Measurements from ENCODE around the gene GPR82.

- TF ChIP-seq, protein P1, sequence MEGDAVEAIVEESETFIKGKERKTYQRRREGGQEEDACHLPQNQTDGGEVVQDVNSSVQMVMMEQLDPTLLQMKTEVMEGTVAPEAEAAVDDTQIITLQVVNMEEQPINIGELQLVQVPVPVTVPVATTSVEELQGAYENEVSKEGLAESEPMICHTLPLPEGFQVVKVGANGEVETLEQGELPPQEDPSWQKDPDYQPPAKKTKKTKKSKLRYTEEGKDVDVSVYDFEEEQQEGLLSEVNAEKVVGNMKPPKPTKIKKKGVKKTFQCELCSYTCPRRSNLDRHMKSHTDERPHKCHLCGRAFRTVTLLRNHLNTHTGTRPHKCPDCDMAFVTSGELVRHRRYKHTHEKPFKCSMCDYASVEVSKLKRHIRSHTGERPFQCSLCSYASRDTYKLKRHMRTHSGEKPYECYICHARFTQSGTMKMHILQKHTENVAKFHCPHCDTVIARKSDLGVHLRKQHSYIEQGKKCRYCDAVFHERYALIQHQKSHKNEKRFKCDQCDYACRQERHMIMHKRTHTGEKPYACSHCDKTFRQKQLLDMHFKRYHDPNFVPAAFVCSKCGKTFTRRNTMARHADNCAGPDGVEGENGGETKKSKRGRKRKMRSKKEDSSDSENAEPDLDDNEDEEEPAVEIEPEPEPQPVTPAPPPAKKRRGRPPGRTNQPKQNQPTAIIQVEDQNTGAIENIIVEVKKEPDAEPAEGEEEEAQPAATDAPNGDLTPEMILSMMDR (IDR thresholded peaks at IDR 0.05), result no peak
- TF ChIP-seq EZH2 (IDR thresholded peaks at IDR 0.05; ENCODE audit: borderline replicate concordance, insufficient read depth, low read depth, low read length, poor library complexity, severe bottlenecking), result no peak
Observed at GRCh38 chrX:41728125-41728524, 4.1 kb downstream of the GPR82 start.

Measured in B cell (primary cell).